ENCODE measurements around the gene SRSF11.

The SRSF11 gene

DNA sequence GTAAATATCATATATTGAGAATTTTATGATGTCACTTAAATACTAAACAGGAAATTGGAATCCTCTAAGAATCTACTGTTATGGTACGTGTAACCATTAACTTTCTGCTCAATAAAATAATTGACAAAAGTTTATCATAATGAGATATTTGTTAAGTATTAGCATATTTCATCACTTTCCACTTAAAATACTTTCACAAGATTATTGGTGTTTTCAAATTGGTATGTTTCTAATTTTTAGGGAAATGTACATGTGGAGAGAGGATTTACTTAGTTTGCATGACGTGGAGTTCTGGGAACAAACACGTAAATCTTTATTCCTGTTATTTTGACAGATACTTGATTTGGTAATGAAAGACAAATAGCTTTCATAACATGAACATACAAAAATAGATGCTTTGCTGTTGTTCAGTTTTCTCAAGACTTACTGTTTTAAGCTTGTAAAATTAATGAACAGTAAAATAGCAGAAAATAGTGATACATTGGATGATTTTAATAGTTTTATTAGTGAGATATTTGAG lies 1.6 kb downstream of the SRSF11 start:
- DNase-seq (ENCODE audit: low spot score) = no peak

DNA sequence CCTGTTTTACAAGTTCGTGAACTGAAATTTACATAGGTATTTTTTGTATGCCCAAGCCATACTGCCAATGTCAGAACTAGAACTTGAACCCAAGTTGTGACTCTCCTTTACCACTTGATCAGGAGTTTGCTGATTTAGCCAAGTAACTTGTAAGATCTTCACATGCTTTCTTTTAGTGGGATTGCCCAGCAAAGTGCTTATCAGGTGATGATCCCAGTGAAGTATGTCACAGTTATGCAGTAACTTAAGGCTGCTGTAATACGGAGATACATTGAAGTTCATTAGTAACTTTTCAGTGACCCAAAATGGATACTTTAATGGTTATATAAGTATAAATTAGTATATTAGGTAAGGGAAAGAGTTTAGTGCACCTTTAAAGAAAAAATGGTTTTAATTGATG lies 3.8 kb downstream of the SRSF11 start:
- no peak for DNase-seq (ENCODE audit: low spot score)

DNA sequence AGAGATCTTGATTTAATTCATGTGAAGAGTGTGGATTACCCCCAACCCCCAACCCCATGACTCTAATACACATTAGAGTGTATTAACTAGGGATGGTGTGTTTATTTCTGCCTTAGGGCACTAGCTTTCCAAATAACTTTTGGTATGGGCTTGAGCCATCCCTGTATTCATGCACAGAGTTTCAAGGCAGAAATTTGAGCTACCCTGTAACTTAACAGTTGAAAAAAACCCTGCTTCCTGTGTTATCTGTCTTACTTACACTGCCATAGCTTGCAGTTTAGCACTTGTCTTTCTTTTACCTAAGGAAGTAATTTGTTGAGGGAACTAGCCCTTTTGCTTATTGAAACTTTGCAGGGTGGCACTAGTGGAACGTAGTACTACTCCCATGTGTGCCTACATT lies 6.3 kb downstream of the SRSF11 start:
- DNase-seq (ENCODE audit: low spot score) = no peak

DNA sequence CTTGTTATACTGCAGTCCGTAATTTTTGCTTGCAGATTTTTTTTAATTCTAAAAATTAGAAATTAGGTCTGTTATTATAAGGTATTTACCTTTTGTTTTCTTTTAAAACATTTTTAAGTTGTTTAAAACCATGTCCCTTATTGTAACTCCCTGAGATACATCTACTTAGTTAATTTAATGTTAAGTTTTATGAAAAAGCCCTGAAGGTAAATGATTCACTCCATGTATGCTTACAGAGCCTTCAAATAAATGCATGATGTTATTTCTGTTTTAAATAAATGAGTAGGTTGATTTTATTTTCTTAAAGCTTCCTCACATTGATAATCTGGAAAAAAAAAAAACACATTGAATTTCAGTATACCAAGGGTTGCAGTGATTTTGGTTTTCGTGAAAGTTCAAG lies 7.5 kb downstream of the SRSF11 start:
- no peak for DNase-seq (ENCODE audit: low spot score)

DNA sequence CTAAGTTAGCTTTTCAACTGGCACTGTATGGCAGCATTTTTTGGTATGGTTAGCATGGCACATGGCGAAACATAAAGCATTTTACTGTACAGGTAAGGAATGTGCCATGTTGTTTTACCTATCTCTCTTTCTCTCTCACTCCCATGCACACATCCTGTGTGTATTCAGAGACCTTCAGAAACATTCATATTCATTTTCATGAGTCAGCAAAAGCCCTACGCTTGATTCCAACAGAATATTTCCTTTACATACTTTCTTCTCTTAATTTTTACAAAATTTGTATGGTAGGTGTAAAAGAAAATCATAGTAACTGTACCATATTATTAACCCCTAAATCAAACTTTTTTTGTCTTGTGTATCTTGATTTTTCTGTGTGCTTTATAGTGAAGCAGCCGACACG lies 10.3 kb downstream of the SRSF11 start:
- DNase-seq (ENCODE audit: low spot score) = no peak

DNA sequence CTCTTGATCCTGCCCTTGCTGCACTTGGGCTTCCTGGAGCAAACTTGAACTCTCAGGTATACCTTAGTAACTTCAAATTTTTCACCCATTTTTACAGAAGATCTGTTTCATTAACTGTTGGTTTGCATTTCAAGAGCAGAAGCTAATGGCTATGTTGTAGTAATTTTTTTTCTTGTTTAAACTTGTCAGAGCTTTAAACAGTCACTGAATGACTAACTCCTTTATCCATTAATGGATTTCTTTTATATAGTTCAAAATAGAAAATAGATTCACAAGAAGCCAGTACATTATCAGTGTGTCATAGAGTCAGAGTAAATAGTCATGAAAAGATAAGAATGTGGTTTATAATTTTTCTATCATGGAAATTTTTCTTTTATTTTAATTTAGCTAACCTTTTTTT lies 13.6 kb downstream of the SRSF11 start:
- DNase-seq (ENCODE audit: low spot score) = no peak

DNA sequence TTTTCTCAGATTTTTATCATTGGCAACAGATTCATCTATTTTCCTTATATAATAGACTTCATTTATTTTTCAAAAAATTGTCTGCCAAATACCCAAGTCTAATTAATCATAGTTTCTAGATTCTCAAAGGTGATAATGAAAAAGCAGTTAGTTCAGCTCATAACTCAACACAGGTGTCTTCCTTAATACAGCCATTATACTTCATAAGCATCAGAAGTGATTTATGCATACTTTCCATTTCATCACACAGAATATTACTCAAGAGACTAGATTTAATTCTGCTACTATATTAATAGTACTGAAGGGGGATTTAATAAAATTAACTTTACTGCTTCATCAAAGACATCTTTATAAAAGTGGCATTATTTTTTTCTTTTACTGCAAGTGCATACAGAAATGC lies 18.8 kb downstream of the SRSF11 start:
- DNase-seq (ENCODE audit: low spot score) = no peak

DNA sequence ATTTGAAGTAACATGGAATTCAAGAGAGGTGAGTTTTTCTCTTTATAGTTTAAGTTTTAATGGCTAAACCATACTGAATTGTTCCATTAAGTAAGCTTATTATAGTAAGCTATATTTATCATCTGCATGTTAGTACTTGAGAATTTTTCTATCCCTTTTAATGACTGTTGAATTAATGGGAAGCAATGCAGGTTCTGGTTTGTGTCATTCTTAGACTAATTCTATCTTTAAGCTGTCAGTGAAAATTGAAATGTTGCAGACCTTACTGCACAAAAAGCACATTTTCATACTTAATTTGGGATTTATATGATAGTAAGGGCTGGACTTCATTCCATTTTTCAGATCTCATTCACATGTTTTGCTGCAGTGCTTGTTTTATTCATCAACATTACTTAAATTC lies 25.9 kb downstream of the SRSF11 start:
- DNase-seq (ENCODE audit: low spot score) = no peak

DNA sequence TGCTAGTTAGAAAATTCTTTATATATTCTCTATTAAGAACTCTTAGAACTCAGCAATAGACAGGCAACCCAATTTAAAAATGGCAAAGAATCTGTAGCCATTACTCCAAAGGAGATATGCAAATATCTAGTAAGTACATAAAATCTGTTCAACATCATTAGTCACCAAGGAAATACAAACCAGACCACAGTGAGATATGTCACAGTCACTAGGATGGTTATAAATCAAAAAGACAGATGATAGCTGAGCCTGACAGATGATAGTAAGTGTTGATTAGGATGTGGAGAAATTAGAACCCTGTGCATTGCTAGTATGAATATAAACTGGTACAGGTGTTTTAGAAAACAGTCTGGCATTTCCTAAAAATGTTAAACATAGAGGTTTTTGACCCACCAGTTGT lies 26.6 kb downstream of the SRSF11 start:
- DNase-seq (ENCODE audit: low spot score) = no peak

DNA sequence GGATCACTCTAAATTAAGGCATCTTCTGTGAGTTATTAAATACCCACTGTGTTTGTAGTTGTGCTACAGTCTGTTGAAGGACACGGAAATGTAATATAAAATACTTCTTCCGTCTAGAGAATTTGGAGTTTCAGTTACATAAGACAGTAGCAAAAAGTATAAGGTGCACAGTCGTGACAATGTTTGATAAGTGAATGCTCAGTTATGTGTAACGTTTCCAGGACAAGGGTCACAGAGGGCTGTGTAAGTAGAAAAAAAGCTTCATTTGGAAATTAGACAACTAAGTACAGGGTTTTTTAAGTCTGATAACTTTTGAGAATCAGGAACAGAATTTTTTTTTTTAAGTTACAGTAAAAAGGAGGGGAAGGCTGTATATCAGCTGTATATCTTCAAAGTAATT lies 27.5 kb downstream of the SRSF11 start:
- DNase-seq (ENCODE audit: low spot score) = no peak

DNA sequence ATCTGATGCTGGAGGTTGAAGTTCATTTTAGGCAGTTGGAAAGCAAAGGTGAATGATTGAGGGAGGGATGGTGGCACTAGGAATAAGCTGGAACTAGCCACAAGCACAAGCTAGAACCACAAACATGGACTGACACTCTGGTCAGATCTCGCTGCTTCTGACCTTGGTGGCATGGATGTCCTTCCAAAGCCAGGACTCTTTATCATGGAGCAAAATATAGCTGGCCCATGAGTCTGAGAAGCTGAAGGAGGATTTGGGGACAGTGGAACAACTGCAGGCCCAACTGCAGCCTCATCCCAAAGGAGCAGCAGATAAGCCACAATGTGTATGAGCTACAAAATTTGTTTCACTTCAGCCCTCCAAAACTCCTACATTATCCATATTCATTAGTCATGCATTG lies 35.5 kb downstream of the SRSF11 start:
- no peak for DNase-seq (ENCODE audit: low spot score)

DNA sequence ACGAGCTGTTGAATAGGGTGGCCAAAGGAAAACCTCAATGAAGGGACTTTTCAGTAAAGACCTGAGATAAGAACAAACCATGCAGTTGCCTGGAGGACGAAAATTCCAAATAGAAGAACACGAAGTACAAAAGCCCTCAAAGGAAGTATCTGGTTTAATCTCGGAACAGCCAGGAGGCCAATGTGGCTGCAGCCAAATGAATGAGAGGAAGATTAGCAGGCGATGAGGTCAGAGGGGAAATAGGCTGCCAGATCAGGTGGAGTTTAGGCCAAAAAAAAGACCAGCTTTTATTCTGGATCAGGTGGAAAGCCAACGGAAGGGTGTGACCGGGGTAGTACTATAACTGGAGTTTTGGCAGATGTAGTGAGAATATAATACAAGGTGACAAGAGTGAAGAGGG lies 43.7 kb downstream of the SRSF11 start:
- no peak for DNase-seq (ENCODE audit: low spot score)

DNA sequence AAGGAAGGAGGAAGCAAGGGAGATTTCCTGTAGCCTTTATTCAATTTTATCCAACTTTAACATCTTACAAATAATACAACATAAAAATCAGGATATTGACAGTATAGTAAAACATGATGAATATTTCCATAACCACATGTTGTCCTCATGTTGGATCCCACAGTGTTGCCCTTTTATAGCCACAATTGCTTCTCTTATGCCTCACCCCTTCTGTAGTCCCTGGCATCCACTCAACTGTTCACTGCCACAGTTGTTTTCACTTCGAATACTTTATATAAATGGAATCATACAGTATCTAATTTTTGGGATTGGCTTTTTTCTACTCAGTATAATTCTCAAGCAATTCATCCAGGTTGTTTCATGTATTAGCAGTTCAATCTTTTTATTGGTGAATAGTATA lies 44.8 kb downstream of the SRSF11 start:
- no peak for DNase-seq (ENCODE audit: low spot score)

DNA sequence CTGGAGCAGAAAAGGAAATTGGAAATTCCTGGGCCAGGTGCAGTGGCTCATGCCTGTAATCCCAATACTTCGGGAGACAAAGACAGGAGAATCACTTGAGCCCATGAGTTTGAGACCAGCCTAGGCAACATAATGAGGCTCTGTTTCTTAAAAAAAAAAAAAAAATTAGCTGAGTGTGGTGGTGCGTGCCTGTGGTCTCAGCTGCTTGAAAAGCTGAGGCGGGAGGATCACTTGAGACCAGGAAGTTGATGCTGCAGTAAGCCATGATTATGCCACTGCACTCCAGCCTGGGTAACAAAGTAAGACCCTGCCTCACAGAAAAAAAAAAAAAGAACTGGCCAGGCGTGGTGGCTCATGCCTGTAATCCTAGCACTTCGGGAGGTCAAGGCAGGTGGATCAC lies 56.7 kb downstream of the SRSF11 start:
- no peak for DNase-seq (ENCODE audit: low spot score)

DNA sequence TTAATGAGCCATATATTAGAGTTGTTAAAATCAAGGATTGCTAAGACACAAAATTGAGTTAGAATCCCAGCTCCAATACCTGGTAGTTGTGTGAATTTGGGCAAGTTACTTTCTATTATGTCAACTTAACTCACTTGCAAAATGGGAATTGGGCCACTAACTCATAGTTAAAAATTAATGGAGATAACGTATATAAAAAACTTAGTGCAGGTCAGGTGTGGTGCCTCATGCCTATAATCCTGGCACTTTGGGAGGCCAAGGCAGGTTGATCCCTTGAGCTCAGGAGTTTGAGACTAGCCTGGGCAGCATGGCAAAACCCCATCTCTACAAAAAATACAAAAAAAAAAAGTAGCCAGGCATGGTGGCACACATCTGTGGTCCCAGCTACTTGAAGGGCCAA lies 57.5 kb downstream of the SRSF11 start:
- no peak for DNase-seq (ENCODE audit: low spot score)

DNA sequence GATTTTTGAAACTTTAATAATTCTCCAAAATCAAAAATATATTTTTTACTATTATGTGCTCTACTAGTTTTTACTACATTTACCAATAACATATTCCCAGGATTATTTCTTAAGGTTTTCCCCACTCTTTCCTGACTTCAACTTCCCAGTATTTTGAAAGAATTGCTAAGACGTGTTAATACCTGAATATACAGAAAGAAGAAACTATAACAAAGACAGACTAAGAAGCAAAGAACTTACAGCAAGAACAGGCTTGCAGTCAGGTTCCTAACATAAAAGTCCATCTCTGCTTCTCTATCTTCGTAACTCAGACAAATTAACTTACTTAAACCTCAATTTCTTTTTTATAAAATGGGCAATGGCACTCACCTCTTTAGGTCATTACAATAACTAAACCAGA lies 63.2 kb downstream of the SRSF11 start:
- no peak for DNase-seq (ENCODE audit: low spot score)

DNA sequence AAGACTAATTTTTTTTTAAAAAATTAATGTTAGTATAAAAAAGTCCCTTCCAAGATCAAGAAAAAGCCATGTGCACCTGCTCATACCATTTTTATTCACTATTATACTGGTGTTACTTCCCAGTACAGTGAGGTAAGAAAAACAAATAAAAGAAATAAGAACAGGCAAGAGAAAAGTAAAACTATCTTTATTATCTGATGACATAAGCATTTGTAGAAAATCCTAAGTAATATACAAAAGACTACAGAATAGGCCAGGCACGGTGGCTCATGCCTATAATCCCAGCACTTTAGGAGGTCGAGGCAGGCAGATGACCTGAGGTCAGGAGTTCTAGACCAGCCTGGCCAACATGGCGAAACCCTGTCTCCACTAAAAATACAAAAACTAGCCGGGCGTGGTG lies 65.3 kb downstream of the SRSF11 start:
- no peak for DNase-seq (ENCODE audit: low spot score)

DNA sequence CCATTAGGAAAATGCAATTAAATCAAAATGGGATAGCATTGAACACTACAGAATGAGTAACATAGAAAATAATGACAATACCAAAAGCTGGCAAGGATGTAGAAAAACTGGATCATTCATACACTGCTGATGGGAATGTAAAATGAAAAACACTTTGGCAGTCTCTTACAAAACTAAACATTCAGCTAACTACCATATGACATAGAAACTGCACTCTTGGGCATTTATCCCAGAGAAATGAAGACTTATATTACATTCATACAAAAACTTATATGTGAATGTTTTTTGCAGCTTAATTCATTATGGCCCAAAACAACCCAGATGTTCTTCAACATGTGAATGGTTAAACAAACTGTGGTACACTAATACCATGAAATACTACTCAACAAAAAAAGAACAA lies 67.0 kb downstream of the SRSF11 start:
- DNase-seq (ENCODE audit: low spot score) = no peak

DNA sequence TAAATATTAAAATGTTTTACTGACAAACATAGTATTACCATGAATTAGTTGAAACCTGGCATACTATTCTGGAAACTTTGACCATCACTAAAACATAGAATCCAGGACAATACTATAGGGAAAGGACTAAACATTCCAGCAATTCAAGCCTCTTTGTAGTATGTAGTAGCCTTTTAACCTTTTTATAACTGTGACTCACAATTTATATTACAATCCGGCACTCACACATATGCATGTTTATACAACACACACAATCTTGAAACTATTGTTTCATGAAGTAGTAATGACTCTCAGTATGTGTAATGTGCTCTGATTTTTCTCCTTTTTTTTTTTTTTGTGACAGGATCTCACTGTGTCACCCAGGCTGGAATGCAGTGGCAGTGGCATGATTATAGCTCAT lies 69.0 kb downstream of the SRSF11 start:
- DNase-seq (ENCODE audit: low spot score) = no peak

DNA sequence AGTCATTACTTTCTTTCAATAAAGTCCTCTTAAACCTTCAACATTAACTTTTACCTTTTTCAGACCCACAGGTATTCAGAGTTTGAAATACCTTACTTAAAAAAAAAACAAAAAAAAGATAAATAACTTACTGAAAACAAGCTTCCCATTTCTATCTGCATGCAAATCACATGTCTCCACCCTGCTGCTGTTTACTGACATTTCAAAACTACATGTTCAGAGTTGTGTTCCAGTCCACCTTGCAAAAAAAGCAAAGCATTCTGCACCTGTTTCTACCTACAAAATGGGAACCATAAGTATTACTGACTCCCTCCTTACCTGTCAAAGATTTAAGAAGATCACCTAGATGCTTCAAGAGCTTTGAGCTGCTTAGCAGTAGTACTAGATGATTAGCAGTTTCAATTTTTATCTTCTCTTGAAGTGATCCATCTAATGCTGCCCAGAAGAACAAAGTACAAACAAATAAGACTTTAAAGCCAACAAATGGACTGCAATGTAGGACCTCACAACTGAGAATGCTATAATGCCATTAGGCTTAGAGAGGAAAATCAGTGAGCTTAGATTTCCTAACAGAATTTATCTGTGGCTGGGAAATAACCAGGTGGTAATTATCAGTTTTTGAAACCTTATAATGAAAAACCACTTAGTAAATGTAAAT lies 72.1 kb downstream of the SRSF11 start:
- no peak for DNase-seq (ENCODE audit: low spot score)

DNA sequence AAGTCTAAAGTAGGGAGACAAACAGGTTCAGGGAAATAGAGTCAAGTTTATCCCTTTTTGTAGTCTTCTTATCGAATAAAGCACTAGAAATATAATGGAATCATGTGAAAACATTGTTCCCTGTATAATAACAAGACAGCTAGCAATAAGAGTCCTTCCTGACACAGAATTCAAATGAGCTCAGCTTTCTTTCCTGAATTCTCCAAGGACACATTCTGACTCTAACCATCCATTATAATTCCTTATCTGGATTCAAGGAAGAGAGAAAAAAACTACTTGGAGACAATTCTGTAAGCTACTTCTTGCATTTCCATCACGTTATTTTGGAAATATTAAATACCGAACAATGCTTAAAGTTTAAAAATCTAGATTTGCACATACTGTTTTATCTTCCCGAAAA lies 74.6 kb downstream of the SRSF11 start:
- DNase-seq (ENCODE audit: low spot score) = no peak

DNA sequence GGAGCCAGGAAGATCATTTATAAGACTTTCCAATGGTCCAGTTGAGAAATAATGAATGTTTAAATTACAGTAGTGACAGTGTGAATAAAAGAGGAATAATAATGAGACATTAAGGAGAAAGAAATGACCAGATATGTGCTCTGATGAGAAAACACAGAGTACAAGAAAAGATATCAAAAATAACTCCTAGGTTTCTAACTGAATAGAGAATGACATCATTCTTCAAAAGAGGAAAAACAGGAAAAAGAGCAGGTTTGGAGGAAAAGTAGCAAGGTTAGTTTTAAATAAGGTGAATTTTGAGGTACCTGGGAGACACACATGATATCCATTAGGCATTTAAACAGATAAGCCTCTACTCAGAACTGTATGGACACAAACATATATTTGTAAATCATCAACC lies 78.3 kb downstream of the SRSF11 start:
- DNase-seq (ENCODE audit: low spot score) = no peak

All from HuH-7 (cell line).